Left ventricle myocardium inferior (tissue), 1 donor: Measurements from ENCODE around the gene ACVR1C. TPM values are rescaled to one million over a fixed set of nuclear protein-coding genes. Genes with fewer than 3 reads are reported as not detected.

ENCODE experiments used
- DNase-seq: peaks from one replicate; pipeline ENCODE4 v3.0.0-alpha.2; 2020
- H3K27ac ChIP-seq: fragments of 200-600 bp; replicated peaks from 2 replicates; pipeline ENCODE4 v1.8.0; 2021
- H3K27me3 ChIP-seq: fragments of 200-600 bp; 2 replicates; pipeline ENCODE4 v1.8.0; 2021; ENCODE audit warnings: low read depth
- H3K36me3 ChIP-seq: fragments of 200-600 bp; 2 replicates; pipeline ENCODE4 v1.8.0; 2021
- H3K4me1 ChIP-seq: fragments of 200-600 bp; 2 replicates; pipeline ENCODE4 v1.8.0; 2021
- H3K4me3 ChIP-seq: fragments of 200-600 bp; 2 replicates; pipeline ENCODE4 v1.8.0; 2021; ENCODE audit warnings: mild to moderate bottlenecking, moderate library complexity
- H3K9me3 ChIP-seq: fragments of 200-600 bp; replicated peaks from 2 replicates; pipeline ENCODE4 v1.8.0; 2021
- intact Hi-C: fragments of 100-400 bp; cut with micrococcal nuclease; formaldehyde crosslinking; loops from one replicate; pipeline ENCODE4 v1.11.0; 2022
- total RNA-seq: library from RNA; stranded (reverse); fragmentation: NEBNext Ultra II Directional; extraction: Animal tissue kit (Norgen Biotek cat#: 25700); gene quantifications from one replicate; pipeline ENCODE4 v1.2.1, GENCODE V29; 2021
- TF ChIP-seq, protein P1 (sequence below): fragments of 200-600 bp; IDR thresholded peaks from 2 replicates; pipeline ENCODE4 v1.8.0; 2021; ENCODE audit warnings: antibody characterized with exemption, mild to moderate bottlenecking, borderline replicate concordance
- donor health status: DM: no; HTN: yes; CAD: no; lungs with severe emphysema.

Gene ACVR1C
- total RNA-seq, 1 donor from 2014 or later = 0.36 TPM

GRCh38 chr2:157559461-157559860, 69.2 kb downstream of the ACVR1C start:
- H3K4me1 ChIP-seq = no peaks in the 10 kb centered on the region
- no peak overlapping the region for H3K4me3 ChIP-seq
- H3K27me3 ChIP-seq = no peaks in the 10 kb centered on the region
- TF ChIP-seq, protein P1, sequence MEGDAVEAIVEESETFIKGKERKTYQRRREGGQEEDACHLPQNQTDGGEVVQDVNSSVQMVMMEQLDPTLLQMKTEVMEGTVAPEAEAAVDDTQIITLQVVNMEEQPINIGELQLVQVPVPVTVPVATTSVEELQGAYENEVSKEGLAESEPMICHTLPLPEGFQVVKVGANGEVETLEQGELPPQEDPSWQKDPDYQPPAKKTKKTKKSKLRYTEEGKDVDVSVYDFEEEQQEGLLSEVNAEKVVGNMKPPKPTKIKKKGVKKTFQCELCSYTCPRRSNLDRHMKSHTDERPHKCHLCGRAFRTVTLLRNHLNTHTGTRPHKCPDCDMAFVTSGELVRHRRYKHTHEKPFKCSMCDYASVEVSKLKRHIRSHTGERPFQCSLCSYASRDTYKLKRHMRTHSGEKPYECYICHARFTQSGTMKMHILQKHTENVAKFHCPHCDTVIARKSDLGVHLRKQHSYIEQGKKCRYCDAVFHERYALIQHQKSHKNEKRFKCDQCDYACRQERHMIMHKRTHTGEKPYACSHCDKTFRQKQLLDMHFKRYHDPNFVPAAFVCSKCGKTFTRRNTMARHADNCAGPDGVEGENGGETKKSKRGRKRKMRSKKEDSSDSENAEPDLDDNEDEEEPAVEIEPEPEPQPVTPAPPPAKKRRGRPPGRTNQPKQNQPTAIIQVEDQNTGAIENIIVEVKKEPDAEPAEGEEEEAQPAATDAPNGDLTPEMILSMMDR = no peak
- no peak overlapping the region for H3K27ac ChIP-seq
- H3K36me3 ChIP-seq = no peaks in the 10 kb centered on the region
- intact Hi-C loops = no loop called here
- peaks cover 16% of the 10 kb centered on the region for H3K9me3 ChIP-seq
- no peak for DNase-seq

GRCh38 chr2:157559061-157559460, 69.6 kb downstream of the ACVR1C start:
- no peaks in the 10 kb centered on the region for H3K36me3 ChIP-seq
- DNase-seq = no peak
- peaks cover 12% of the 10 kb centered on the region for H3K9me3 ChIP-seq
- intact Hi-C loops = no loop called here
- no peaks in the 10 kb centered on the region for H3K27me3 ChIP-seq
- no peak overlapping the region for H3K4me3 ChIP-seq
- TF ChIP-seq, protein P1 = no peak
- no peaks in the 10 kb centered on the region for H3K4me1 ChIP-seq
- H3K27ac ChIP-seq = no peak overlapping the region

- no peaks in the 10 kb centered on the region for H3K9me3 ChIP-seq
- H3K36me3 ChIP-seq = no peaks in the 10 kb centered on the region
- H3K4me3 ChIP-seq = no peak overlapping the region
- intact Hi-C loops = no loop called here
- DNase-seq = no peak
- TF ChIP-seq, protein P1 = no peak
- no peaks in the 10 kb centered on the region for H3K4me1 ChIP-seq
- no peaks in the 10 kb centered on the region for H3K27me3 ChIP-seq
- no peak overlapping the region for H3K27ac ChIP-seq
These were observed 70.9 kb downstream of the ACVR1C start for GRCh38 chr2:157557770-157558169.

GRCh38 chr2:157540102-157540501, 88.6 kb downstream of the ACVR1C start:
- no peaks in the 10 kb centered on the region for H3K27me3 ChIP-seq
- TF ChIP-seq, protein P1 = no peak
- H3K9me3 ChIP-seq = no peaks in the 10 kb centered on the region
- no peak overlapping the region for H3K4me3 ChIP-seq
- H3K4me1 ChIP-seq = no peaks in the 10 kb centered on the region
- H3K36me3 ChIP-seq = no peaks in the 10 kb centered on the region
- intact Hi-C loops = no loop called here
- DNase-seq = no peak
- H3K27ac ChIP-seq = no peak overlapping the region

GRCh38 chr2:157538064-157538463, 90.6 kb downstream of the ACVR1C start:
- H3K27ac ChIP-seq = no peak overlapping the region
- H3K4me3 ChIP-seq = no peak overlapping the region
- intact Hi-C loops = no loop called here
- H3K9me3 ChIP-seq = no peaks in the 10 kb centered on the region
- DNase-seq = no peak
- H3K27me3 ChIP-seq = no peaks in the 10 kb centered on the region
- TF ChIP-seq, protein P1 = no peak
- no peaks in the 10 kb centered on the region for H3K36me3 ChIP-seq
- no peaks in the 10 kb centered on the region for H3K4me1 ChIP-seq

DNA sequence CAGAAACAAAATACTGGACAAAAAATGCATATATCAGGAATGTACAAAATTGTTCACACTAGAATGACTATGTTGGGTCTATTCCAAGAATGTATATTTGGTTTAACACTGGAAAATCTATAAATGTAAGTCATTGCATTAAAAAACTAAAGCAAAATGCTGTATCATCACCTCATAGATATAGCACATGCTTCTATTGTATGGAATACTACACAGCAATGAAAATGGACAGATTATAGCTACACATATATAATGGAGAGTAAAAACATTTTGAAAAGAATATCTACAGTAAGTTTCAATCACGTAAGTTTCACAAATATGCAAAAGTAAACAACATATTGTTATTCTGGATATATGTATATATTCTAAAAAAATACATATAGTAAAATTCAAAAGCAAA, 91.8 kb downstream of the ACVR1C start:
- TF ChIP-seq, protein P1 = no peak
- no peaks in the 10 kb centered on the region for H3K36me3 ChIP-seq
- no peaks in the 10 kb centered on the region for H3K27me3 ChIP-seq
- no peak for DNase-seq
- no peak overlapping the region for H3K27ac ChIP-seq
- H3K4me3 ChIP-seq = no peak overlapping the region
- intact Hi-C loops = no loop called here
- no peaks in the 10 kb centered on the region for H3K4me1 ChIP-seq
- H3K9me3 ChIP-seq = no peaks in the 10 kb centered on the region
